Heart left ventricle (tissue), 16 donors: ENCODE measurements around the gene IL6ST. TPM values are rescaled to one million over a fixed set of nuclear protein-coding genes. Genes with fewer than 3 reads are reported as not detected.
A peak's percentile ranks its signal among the peaks of the same experiment; 100 is the strongest.

Experiments used
- ATAC-seq, 4 donors: fragments of 200-7000 bp; cut with Tn5 transposase; one replicate each; pipeline ENCODE4 v1.9.1; 2020 to 2022; ENCODE audit warnings: moderate library complexity in 4 of 4, mild to moderate bottlenecking in 3 of 4, moderate number of reproducible peaks in 1 of 4
- DNase-seq, 5 donors: peaks; one replicate each; pipeline ENCODE4 v3.0.0-alpha.2; 2020
- H3K27ac ChIP-seq, 12 donors: fragments of 200-600 bp; sonication (generic) in 4 of 12; one replicate each; pipeline versions ENCODE4 v1.5.0 to v1.8.0; 2016 to 2022; ENCODE audit warnings: mild to moderate bottlenecking in 2 of 12
- H3K27me3 ChIP-seq, 9 donors: fragments of 200-600 bp; sonication (generic) in 2 of 9; one replicate each; pipeline versions ENCODE4 v1.5.1 to v1.8.0; 2016 to 2022; ENCODE audit warnings: mild to moderate bottlenecking in 3 of 9
- H3K36me3 ChIP-seq, 9 donors: fragments of 200-600 bp; sonication (generic) in 2 of 9; one replicate each; pipeline versions ENCODE4 v1.5.0 to v1.8.0; 2018 to 2022; ENCODE audit warnings: mild to moderate bottlenecking in 2 of 9
- H3K4me1 ChIP-seq, 12 donors: fragments of 200-600 bp; sonication (generic) in 4 of 12; one replicate each; pipeline versions ENCODE4 v1.5.0 to v1.8.0; 2016 to 2022; ENCODE audit warnings: mild to moderate bottlenecking in 3 of 12
- H3K4me3 ChIP-seq, 12 donors: fragments of 200-600 bp; sonication (generic) in 4 of 12; one replicate each; pipeline versions ENCODE4 v1.5.0 to v1.8.0; 2017 to 2022; ENCODE audit warnings: mild to moderate bottlenecking in 9 of 12, moderate library complexity in 4 of 12
- H3K9me3 ChIP-seq, 12 donors: fragments of 200-600 bp; sonication (generic) in 4 of 12; one replicate each; pipeline versions ENCODE4 v1.5.0 to v1.8.0; 2016 to 2022; ENCODE audit warnings: mild to moderate bottlenecking in 1 of 12
- CTCF ChIP-seq, 12 donors: fragments of 200-600 bp; sonication (generic) in 4 of 12; IDR thresholded peaks; one replicate each; pipeline versions ENCODE4 v1.5.0 to v1.8.0; 2018 to 2022; ENCODE audit warnings: antibody characterized with exemption in 12 of 12, mild to moderate bottlenecking in 5 of 12
- POLR2A ChIP-seq, 2 donors: fragments of 450-650 bp; IDR thresholded peaks; one replicate each; pipeline ENCODE4 v1.6.1; 2017; ENCODE audit warnings: antibody characterized with exemption in 2 of 2, mild to moderate bottlenecking in 2 of 2, moderate library complexity in 2 of 2
- WGBS, 4 donors: extraction: QIAGEN DNeasy Blood & Tissue Kit in 2 of 4; methylation state at CpG; one replicate each; pipeline versions ENCODE4 v1.1.5 to v1.1.7; 2013 to 2018; 5-methylcytosine and 5-hydroxymethylcytosine counted together
- intact Hi-C, 10 donors: fragments of 100-400 bp; cut with DNase I; formaldehyde crosslinking; loops; one replicate each; pipeline versions ENCODE4 v1.11.1 to v1.14.2; 2022
- polyA plus RNA-seq, 2 donors: library from polyadenylated mRNA; stranded (reverse); fragments of 200-250 nt; gene quantifications; one replicate each; pipeline ENCODE4 v1.2.3, GENCODE V29; 2013
- total RNA-seq, 9 donors: library from RNA; depleted of rRNA in 2 of 9; stranded (reverse); fragments of >200 nt in 2 of 9; fragmentation: NEBNext Ultra II Directional in 3 of 9; extraction: Animal tissue kit (Norgen Biotek cat#: 25700) in 3 of 9; gene quantifications; one replicate each; pipeline versions ENCODE4 v1.1.0 to v1.2.4, GENCODE V29; 2016 to 2023
- donor health status: ischemic (EF 13 %, LVEDD 7.1; RV severe dilation, severe dysfunction).
- donor health status: healthy with polysubstance abuse.
- donor health status: DM: no; HTN: yes; CAD: no.
- donor health status: DM: no; HTN: no; CAD: no.
- donor health status: ischemic (EF 25% LVEDD 6.9; RV normal size, moderate dysfunction).
- donor health status: ischemic (EF 25% LVEDD 5.7; RV mildly dilated, moderate dysfunction).
- donor health status: healthy.
- donor health status: DM: yes; HTN: yes; CAD: no.
- donor health status: ischemic (EF 35%, LVEDD 5.7; RV mildly dilated, moderate dysfunction).
- donor health status: nonischemic (EF 11% LVEDD 7.7; RV severe dilation, severe dysfunction).
- donor health status: DM: yes; HTN: yes; CAD: no.
- donor health status: PGD.
- donor health status: ischemic (EF 29% LVEDD 5.4; RV normal size, mild dysfunction).
- donor health status: nonischemic (EF 23%, LVEDD 6.1; RV moderate dilation, normal function).

IL6ST gene
- total and polyA plus RNA-seq, 11 donors, result 24.6 to 239 (median 152) TPM

GRCh38 chr5:55899344-55899743 lies 95.4 kb downstream of the IL6ST start:
- Histone ChIP-seq H3K4me3 (no peak overlapping the region), H3K27ac (no peak overlapping the region), H3K36me3 (no peaks in the 10 kb centered on the region), H3K9me3 (no peaks in the 10 kb centered on the region), H3K4me1 (peaks cover 0 to 11% (median 0%) of the 10 kb centered on the region in 12 donors), H3K27me3 (no peaks in the 10 kb centered on the region)
- TF ChIP-seq CTCF (IDR thresholded peaks at IDR 0.05) (no peak), POLR2A (IDR thresholded peaks at IDR 0.05) (no peak)
- WGBS, 4 donors, result 90 to 94% (median 92%) methylated on average over 6 of the region's 6 CpGs
- DNase-seq (no peak), ATAC-seq (peak in 1 of 4 donors; percentile 48)
- intact Hi-C loops, result no loop called here

- TF ChIP-seq POLR2A (IDR thresholded peaks at IDR 0.05) (no peak), CTCF (IDR thresholded peaks at IDR 0.05) (no peak)
- H3K4me3 ChIP-seq, result no peak overlapping the region
- WGBS, 4 donors, result 73 to 76% (median 76%) methylated on average over 14 of the region's 14 CpGs
- intact Hi-C loops, result no loop called here
- H3K4me1 ChIP-seq, result peaks cover 0 to 4% (median 0%) of the 10 kb centered on the region in 12 donors
- no peaks in the 10 kb centered on the region for H3K36me3 ChIP-seq
- no peak overlapping the region for H3K27ac ChIP-seq
- H3K27me3 ChIP-seq, result no peaks in the 10 kb centered on the region
- DNase-seq (peak in 4 of 5 donors; percentile 37 to 72 (median 58)), ATAC-seq (peak in 3 of 4 donors; percentile 58 to 90 (median 62))
- H3K9me3 ChIP-seq, result no peaks in the 10 kb centered on the region
These were observed 96.9 kb downstream of the IL6ST start for GRCh38 chr5:55897905-55898304.

- TF ChIP-seq POLR2A (IDR thresholded peaks at IDR 0.05) (no peak), CTCF (IDR thresholded peaks at IDR 0.05) (no peak)
- intact Hi-C loops, result no loop called here
- H3K27me3 ChIP-seq, result no peaks in the 10 kb centered on the region
- H3K9me3 ChIP-seq, result no peaks in the 10 kb centered on the region
- H3K4me3 ChIP-seq, result no peak overlapping the region
- no peaks in the 10 kb centered on the region for H3K36me3 ChIP-seq
- DNase-seq (no peak), ATAC-seq (no peak)
- 81 to 84% (median 83%) methylated on average over 8 of the region's 8 CpGs for WGBS, 4 donors
- no peak overlapping the region for H3K27ac ChIP-seq
- H3K4me1 ChIP-seq, result peaks cover 0 to 4% (median 0%) of the 10 kb centered on the region in 12 donors
These were observed 97.4 kb downstream of the IL6ST start for GRCh38 chr5:55897206-55897894.

- Histone ChIP-seq H3K27ac (no peak overlapping the region), H3K4me1 (peaks cover 0 to 4% (median 0%) of the 10 kb centered on the region in 12 donors), H3K36me3 (no peaks in the 10 kb centered on the region), H3K4me3 (no peak overlapping the region), H3K9me3 (no peaks in the 10 kb centered on the region), H3K27me3 (no peaks in the 10 kb centered on the region)
- no peak for ATAC-seq
- 83 to 94% (median 89%) methylated on average over 2 of the region's 2 CpGs for WGBS, 4 donors
- intact Hi-C loops, result no loop called here
- DNase-seq, result no peak
- TF ChIP-seq POLR2A (IDR thresholded peaks at IDR 0.05), result no peak
- no peak for TF ChIP-seq CTCF (IDR thresholded peaks at IDR 0.05)
These were observed 98.1 kb downstream of the IL6ST start for GRCh38 chr5:55896663-55897062.
